ENCODE results near the gene GINS1. TPM values are rescaled to one million over a fixed set of nuclear protein-coding genes. Genes with fewer than 3 reads are reported as not detected.

GINS1 gene
- total and polyA plus RNA-seq, 2 donors (not counting 3 experiments of a cell fraction or from before 2014, with no cell fraction given) = 8.2 to 26.3 TPM

GRCh38 chr20:25369971-25370370 lies 37.5 kb upstream of the GINS1 start:
- CTCF ChIA-PET = interaction anchor here (0.8 to 1.4 kb wide), 2 partner anchors 8 to 15 kb away, joined by 5 to 7 read pairs; no protein-coding TSS in a partner anchor
- no peak for TF ChIP-seq GATA2 (IDR thresholded peaks at IDR 0.05; ENCODE audit: insufficient read depth, insufficient read length, low read depth, low read length)
- H3K4me1 ChIP-seq (ENCODE audit: control insufficient read depth, extremely low read depth, insufficient read depth, low read length) = no peaks in the 10 kb centered on the region

DNA sequence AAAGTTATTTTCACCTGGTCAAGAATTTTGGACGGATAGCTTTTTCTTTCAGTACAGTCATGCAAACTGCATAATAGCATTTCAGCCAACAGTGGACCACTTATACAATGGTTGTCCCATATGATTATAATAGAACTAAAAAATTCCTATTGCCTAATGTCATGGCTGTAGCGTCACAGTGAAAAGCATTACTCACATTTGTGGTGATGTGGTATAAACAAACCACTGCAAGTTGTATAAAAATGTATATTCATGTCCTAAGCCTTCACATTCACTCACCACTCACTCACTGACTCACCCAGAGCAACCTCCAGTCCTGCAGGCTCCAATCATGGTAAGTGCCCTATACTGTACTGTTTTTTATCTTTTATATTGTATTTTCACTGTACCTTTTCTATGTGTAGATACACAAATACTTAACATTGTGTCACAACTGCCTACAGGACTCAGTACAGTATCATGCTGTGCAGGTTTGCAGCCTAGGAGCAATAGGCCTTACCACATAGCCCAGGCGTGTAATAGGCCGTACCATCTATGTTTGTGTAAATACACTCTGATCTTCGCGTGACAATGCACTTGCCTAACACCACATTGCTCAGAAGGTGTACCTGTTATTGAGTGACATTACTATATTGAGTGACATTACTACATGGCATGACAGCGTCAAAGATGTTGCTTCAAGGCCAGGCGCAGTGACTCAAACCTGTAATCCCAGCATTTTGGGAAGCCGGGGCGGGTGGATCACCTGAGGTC lies 34.7 kb upstream of the GINS1 start:
- H3K4me1 ChIP-seq (ENCODE audit: control insufficient read depth, extremely low read depth, insufficient read depth, low read length) = no peaks in the 10 kb centered on the region
- CTCF ChIA-PET = interaction anchor here (0.8 kb wide), 1 partner anchor 12 kb away, joined by 4 read pairs; no protein-coding TSS in a partner anchor
- H3K27ac ChIP-seq (ENCODE audit: insufficient read depth, low read depth, low read length) = no peak overlapping the region
- no peak for TF ChIP-seq EZH2 (IDR thresholded peaks at IDR 0.05; ENCODE audit: borderline replicate concordance, low read depth, low read length, severe bottlenecking)
- TF ChIP-seq FOS (IDR thresholded peaks at IDR 0.05; ENCODE audit: borderline replicate concordance, insufficient read depth, low read length) = peak; percentile 50
- no peak for TF ChIP-seq POLR2A (IDR thresholded peaks at IDR 0.05; ENCODE audit: low read depth, low read length)
- no peak for TF ChIP-seq MYC (IDR thresholded peaks at IDR 0.05; ENCODE audit: low read depth, low read length)
- no peak for TF ChIP-seq POLR2AphosphoS5 (IDR thresholded peaks at IDR 0.05; ENCODE audit: insufficient read depth, low read depth, low read length)
- no peak for TF ChIP-seq JUN (IDR thresholded peaks at IDR 0.05; ENCODE audit: borderline replicate concordance, insufficient read depth, insufficient read length, low read depth)
- TF ChIP-seq, protein P1, sequence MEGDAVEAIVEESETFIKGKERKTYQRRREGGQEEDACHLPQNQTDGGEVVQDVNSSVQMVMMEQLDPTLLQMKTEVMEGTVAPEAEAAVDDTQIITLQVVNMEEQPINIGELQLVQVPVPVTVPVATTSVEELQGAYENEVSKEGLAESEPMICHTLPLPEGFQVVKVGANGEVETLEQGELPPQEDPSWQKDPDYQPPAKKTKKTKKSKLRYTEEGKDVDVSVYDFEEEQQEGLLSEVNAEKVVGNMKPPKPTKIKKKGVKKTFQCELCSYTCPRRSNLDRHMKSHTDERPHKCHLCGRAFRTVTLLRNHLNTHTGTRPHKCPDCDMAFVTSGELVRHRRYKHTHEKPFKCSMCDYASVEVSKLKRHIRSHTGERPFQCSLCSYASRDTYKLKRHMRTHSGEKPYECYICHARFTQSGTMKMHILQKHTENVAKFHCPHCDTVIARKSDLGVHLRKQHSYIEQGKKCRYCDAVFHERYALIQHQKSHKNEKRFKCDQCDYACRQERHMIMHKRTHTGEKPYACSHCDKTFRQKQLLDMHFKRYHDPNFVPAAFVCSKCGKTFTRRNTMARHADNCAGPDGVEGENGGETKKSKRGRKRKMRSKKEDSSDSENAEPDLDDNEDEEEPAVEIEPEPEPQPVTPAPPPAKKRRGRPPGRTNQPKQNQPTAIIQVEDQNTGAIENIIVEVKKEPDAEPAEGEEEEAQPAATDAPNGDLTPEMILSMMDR (IDR thresholded peaks at IDR 0.05; ENCODE audit: extremely low read depth in 1 of 2, insufficient read depth in 1 of 2, low read depth in 1 of 2, low read length in 2 of 2) = no peak
- no peak for TF ChIP-seq GATA2 (IDR thresholded peaks at IDR 0.05; ENCODE audit: insufficient read depth, insufficient read length, low read depth, low read length)
- TF ChIP-seq, protein P2, sequence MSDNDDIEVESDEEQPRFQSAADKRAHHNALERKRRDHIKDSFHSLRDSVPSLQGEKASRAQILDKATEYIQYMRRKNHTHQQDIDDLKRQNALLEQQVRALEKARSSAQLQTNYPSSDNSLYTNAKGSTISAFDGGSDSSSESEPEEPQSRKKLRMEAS (IDR thresholded peaks at IDR 0.05; ENCODE audit: insufficient read depth, insufficient read length) = no peak
- H2AFZ ChIP-seq (ENCODE audit: low read depth, low read length) = no peak overlapping the region
- intact Hi-C loops (cut with micrococcal nuclease) = no loop called here
- dilution Hi-C loops (cut with MboI; ENCODE audit: extremely low pct_ligation_motif_present, low sequenced_read_pairs) = no loop called here
- no peak overlapping the region for H3K9ac ChIP-seq (replicated peaks; ENCODE audit: extremely low read depth, insufficient read depth, low read length)
- H3K4me3 ChIP-seq (replicated peaks in 1 of 3; ENCODE audit: insufficient read depth in 1 of 3, low read depth in 1 of 3, low read length in 3 of 3) = no peak overlapping the region
- no peak overlapping the region for H3K4me2 ChIP-seq (ENCODE audit: insufficient read depth, low read length)
- no peaks in the 10 kb centered on the region for H3K36me3 ChIP-seq (ENCODE audit: control insufficient read depth in 2 of 2, extremely low read depth in 1 of 2, insufficient read depth in 2 of 2, low read length in 2 of 2)
- no TSS peak for BruUV-seq (replicated peaks)
- H3K27me3 ChIP-seq (ENCODE audit: control insufficient read depth in 2 of 2, insufficient read depth in 2 of 2, low read length in 2 of 2) = no peaks in the 10 kb centered on the region
- peaks cover 11% of the 10 kb centered on the region for H3K79me2 ChIP-seq (ENCODE audit: control insufficient read depth, insufficient read depth, low read length)
- DNase-seq (ENCODE audit: low read depth, low spot score) (no peak), FAIRE-seq (no peak)
- H3K9me3 ChIP-seq (replicated peaks; ENCODE audit: control insufficient read depth, insufficient read depth, low read length) = no peaks in the 10 kb centered on the region
- POLR2A ChIA-PET = no interaction called here
- no peaks in the 10 kb centered on the region for H4K20me1 ChIP-seq (replicated peaks; ENCODE audit: control insufficient read depth, extremely low read depth, insufficient read depth, low read length)
- H3K9me1 ChIP-seq (replicated peaks; ENCODE audit: control insufficient read depth, extremely low read depth, insufficient read depth, low read length) = no peaks in the 10 kb centered on the region

More at GRCh38 chr20:25369971-25370370, 37.5 kb upstream of the GINS1 start:
- H3K27me3 ChIP-seq (ENCODE audit: control insufficient read depth in 2 of 2, insufficient read depth in 2 of 2, low read length in 2 of 2) = no peaks in the 10 kb centered on the region
- no peak overlapping the region for H2AFZ ChIP-seq (ENCODE audit: low read depth, low read length)
- peaks cover 8% of the 10 kb centered on the region for H3K79me2 ChIP-seq (ENCODE audit: control insufficient read depth, insufficient read depth, low read length)
- H3K9ac ChIP-seq (replicated peaks; ENCODE audit: extremely low read depth, insufficient read depth, low read length) = no peak overlapping the region
- H3K36me3 ChIP-seq (ENCODE audit: control insufficient read depth in 2 of 2, extremely low read depth in 1 of 2, insufficient read depth in 2 of 2, low read length in 2 of 2) = no peaks in the 10 kb centered on the region
- no TSS peak for BruUV-seq (replicated peaks)
- intact Hi-C loops (cut with micrococcal nuclease) = no loop called here
- no peak overlapping the region for H3K27ac ChIP-seq (ENCODE audit: insufficient read depth, low read depth, low read length)
- H4K20me1 ChIP-seq (replicated peaks; ENCODE audit: control insufficient read depth, extremely low read depth, insufficient read depth, low read length) = no peaks in the 10 kb centered on the region
- dilution Hi-C loops (cut with MboI; ENCODE audit: extremely low pct_ligation_motif_present, low sequenced_read_pairs) = no loop called here
- no peak for FAIRE-seq
- no peaks in the 10 kb centered on the region for H3K9me1 ChIP-seq (replicated peaks; ENCODE audit: control insufficient read depth, extremely low read depth, insufficient read depth, low read length)
- DNase-seq (ENCODE audit: low read depth, low spot score) = no peak
- H3K4me2 ChIP-seq (ENCODE audit: insufficient read depth, low read length) = no peak overlapping the region
- POLR2A ChIA-PET = no interaction called here
- no peaks in the 10 kb centered on the region for H3K9me3 ChIP-seq (replicated peaks; ENCODE audit: control insufficient read depth, insufficient read depth, low read length)
- no peak overlapping the region for H3K4me3 ChIP-seq (replicated peaks in 1 of 3; ENCODE audit: insufficient read depth in 1 of 3, low read depth in 1 of 3, low read length in 3 of 3)

Measured in endothelial cell of umbilical vein (primary cell).